Thymus (tissue), 11 donors: Measurements from ENCODE around the gene CPLX3. TPM values are rescaled to one million over a fixed set of nuclear protein-coding genes. Genes with fewer than 3 reads are reported as not detected.

Source experiments
- DNase-seq, 9 donors: peaks; one replicate each; pipeline ENCODE4 v3.0.0-alpha.2; 2013; ENCODE audit warnings: low spot score in 9 of 9, low read depth in 6 of 9, missing footprints in 1 of 9
- H3K27ac ChIP-seq, 2 donors: one replicate each; pipeline ENCODE4 v1.5.1; 2013; ENCODE audit warnings: control low read depth in 1 of 2, low read depth in 1 of 2, low read length in 1 of 2, mild to moderate bottlenecking in 1 of 2, moderate library complexity in 1 of 2
- H3K27me3 ChIP-seq, 2 donors: one replicate each; pipeline ENCODE4 v1.5.1; 2013; ENCODE audit warnings: low read length in 1 of 2; ENCODE audit not compliant: control insufficient read depth in 2 of 2, insufficient read depth in 1 of 2
- H3K36me3 ChIP-seq, 2 donors: one replicate each; pipeline ENCODE4 v1.5.1; 2013; ENCODE audit warnings: low read length in 1 of 2, mild to moderate bottlenecking in 1 of 2, moderate library complexity in 1 of 2; ENCODE audit not compliant: control insufficient read depth in 2 of 2, insufficient read depth in 2 of 2
- H3K4me1 ChIP-seq, 2 donors: one replicate each; pipeline ENCODE4 v1.5.1; 2013; ENCODE audit warnings: low read length in 2 of 2; ENCODE audit not compliant: control insufficient read depth in 2 of 2, insufficient read depth in 2 of 2
- H3K4me3 ChIP-seq, 2 donors: one replicate each; pipeline ENCODE4 v1.5.1; 2013; ENCODE audit warnings: low read length in 2 of 2, control low read depth in 1 of 2, mild to moderate bottlenecking in 1 of 2
- H3K9me3 ChIP-seq, 2 donors: one replicate each; pipeline ENCODE4 v1.5.1; 2013; ENCODE audit warnings: low read length in 1 of 2, mild to moderate bottlenecking in 1 of 2; ENCODE audit not compliant: control insufficient read depth in 2 of 2, insufficient read depth in 1 of 2
- WGBS: extraction: QIAGEN DNeasy Blood & Tissue Kit; methylation state at CpG from one replicate; pipeline ENCODE4 v1.1.7; 2013; 5-methylcytosine and 5-hydroxymethylcytosine counted together
- polyA plus RNA-seq: library from polyadenylated mRNA; stranded (reverse); fragments of 200-250 nt; gene quantifications from one replicate; pipeline ENCODE4 v1.2.3, GENCODE V29; 2013
- total RNA-seq: library from RNA; stranded (reverse); fragments of 120-200 nt; gene quantifications from one replicate; pipeline ENCODE4 v1.2.4, GENCODE V29; 2013
- donor health status: healthy.

CPLX3 gene
- total and polyA plus RNA-seq, 2 donors: 0.05 to 1.1 TPM

GRCh38 chr15:74838137-74838516 is 11.7 kb downstream of the CPLX3 start:
- Histone ChIP-seq H3K27ac (no peak overlapping the region), H3K36me3 (peaks cover 0 to 17% of the 10 kb centered on the region in 2 donors), H3K4me1 (peaks cover 7 to 10% of the 10 kb centered on the region in 2 donors), H3K27me3 (no peaks in the 10 kb centered on the region), H3K9me3 (no peaks in the 10 kb centered on the region), H3K4me3 (no peak overlapping the region)
- whole genome bisulfite sequencing: 97% methylated on average over 10 of the region's 10 CpGs
- DNase-seq: no peak

- Histone ChIP-seq H3K27me3 (no peaks in the 10 kb centered on the region), H3K36me3 (peaks cover 0 to 17% of the 10 kb centered on the region in 2 donors), H3K27ac (no peak overlapping the region), H3K4me1 (peaks cover 7 to 17% of the 10 kb centered on the region in 2 donors), H3K4me3 (no peak overlapping the region), H3K9me3 (no peaks in the 10 kb centered on the region)
- WGBS: 97% methylated on average over 11 of the region's 11 CpGs
- no peak for DNase-seq
These were observed 12.5 kb downstream of the CPLX3 start for GRCh38 chr15:74838746-74839525.

- 96% methylated on average over 31 of the region's 31 CpGs for WGBS
- Histone ChIP-seq H3K27me3 (no peaks in the 10 kb centered on the region), H3K9me3 (no peaks in the 10 kb centered on the region), H3K27ac (no peak overlapping the region), H3K4me1 (peaks cover 7 to 23% of the 10 kb centered on the region in 2 donors), H3K4me3 (no peak overlapping the region), H3K36me3 (peaks cover 5 to 17% of the 10 kb centered on the region in 2 donors)
- no peak for DNase-seq
These were observed 13.3 kb downstream of the CPLX3 start for GRCh38 chr15:74839526-74840395.

GRCh38 chr15:74840851-74841775 is 14.7 kb downstream of the CPLX3 start:
- peaks cover 7 to 32% of the 10 kb centered on the region in 2 donors for H3K4me1 ChIP-seq
- H3K4me3 ChIP-seq: no peak overlapping the region
- no peaks in the 10 kb centered on the region for H3K9me3 ChIP-seq
- H3K27ac ChIP-seq: no peak overlapping the region
- peaks cover 14 to 24% of the 10 kb centered on the region in 2 donors for H3K36me3 ChIP-seq
- 98% methylated on average over 9 of the region's 9 CpGs for WGBS
- no peak for DNase-seq
- H3K27me3 ChIP-seq: no peaks in the 10 kb centered on the region

- 96% methylated on average over 14 of the region's 14 CpGs for WGBS
- Histone ChIP-seq H3K4me3 (peak overlapping the region in 1 of 2 donors; percentile 95), H3K27me3 (no peaks in the 10 kb centered on the region), H3K4me1 (peaks cover 7 to 32% of the 10 kb centered on the region in 2 donors), H3K27ac (no peak overlapping the region), H3K9me3 (no peaks in the 10 kb centered on the region), H3K36me3 (peaks cover 17 to 20% of the 10 kb centered on the region in 2 donors)
- no peak for DNase-seq
These were observed 15.5 kb downstream of the CPLX3 start for GRCh38 chr15:74841891-74842373.

GRCh38 chr15:74842581-74843444 is 16.4 kb downstream of the CPLX3 start, which contains the start of gene ULK3:
TSS of gene ULK3 (minus strand) at chr15:74843156. CDS start at chr15:74843105, 51 bp downstream.
- Histone ChIP-seq H3K9me3 (no peaks in the 10 kb centered on the region), H3K27ac (peak within 1 kb of the TSS; percentile 61 to 75), H3K27me3 (no peaks in the 10 kb centered on the region), H3K4me3 (peak within 1 kb of the TSS; percentile 87 to 95), H3K36me3 (peaks cover 24 to 26% of the 10 kb centered on the region in 2 donors), H3K4me1 (peaks cover 7 to 32% of the 10 kb centered on the region in 2 donors)
- under 1% methylated on average over 84 of the region's 84 CpGs for WGBS
- DNase-seq: peak; percentile 48 to 93 (median 81)

- Histone ChIP-seq H3K36me3 (peaks cover 28 to 30% of the 10 kb centered on the region in 2 donors), H3K4me3 (peak overlapping the region; percentile 33 to 87), H3K27ac (peak overlapping the region; percentile 61 to 74), H3K27me3 (no peaks in the 10 kb centered on the region), H3K4me1 (peaks cover 7 to 32% of the 10 kb centered on the region in 2 donors), H3K9me3 (no peaks in the 10 kb centered on the region)
- no peak for DNase-seq
- WGBS: 29% methylated on average over 18 of the region's 18 CpGs
These were observed 17.0 kb downstream of the CPLX3 start for GRCh38 chr15:74843445-74843828.

GRCh38 chr15:74843891-74844299 is 17.5 kb downstream of the CPLX3 start:
- WGBS: 87% methylated on average over 12 of the region's 12 CpGs
- peak overlapping the region in 1 of 2 donors; percentile 0 for H3K27ac ChIP-seq
- H3K27me3 ChIP-seq: no peaks in the 10 kb centered on the region
- H3K4me3 ChIP-seq: no peak overlapping the region
- peaks cover 7 to 32% of the 10 kb centered on the region in 2 donors for H3K4me1 ChIP-seq
- H3K36me3 ChIP-seq: peaks cover 32 to 35% of the 10 kb centered on the region in 2 donors
- DNase-seq: no peak
- H3K9me3 ChIP-seq: no peaks in the 10 kb centered on the region
